Measurements from ENCODE around the gene AP1G2. TPM values are rescaled to one million over a fixed set of nuclear protein-coding genes. Genes with fewer than 3 reads are reported as not detected.
A peak's percentile ranks its signal among the peaks of the same experiment; 100 is the strongest.

AP1G2 gene
- total and polyA plus RNA-seq, 3 donors from 2014 or later = 33.6 to 83.4 (median 76.9) TPM

DNA sequence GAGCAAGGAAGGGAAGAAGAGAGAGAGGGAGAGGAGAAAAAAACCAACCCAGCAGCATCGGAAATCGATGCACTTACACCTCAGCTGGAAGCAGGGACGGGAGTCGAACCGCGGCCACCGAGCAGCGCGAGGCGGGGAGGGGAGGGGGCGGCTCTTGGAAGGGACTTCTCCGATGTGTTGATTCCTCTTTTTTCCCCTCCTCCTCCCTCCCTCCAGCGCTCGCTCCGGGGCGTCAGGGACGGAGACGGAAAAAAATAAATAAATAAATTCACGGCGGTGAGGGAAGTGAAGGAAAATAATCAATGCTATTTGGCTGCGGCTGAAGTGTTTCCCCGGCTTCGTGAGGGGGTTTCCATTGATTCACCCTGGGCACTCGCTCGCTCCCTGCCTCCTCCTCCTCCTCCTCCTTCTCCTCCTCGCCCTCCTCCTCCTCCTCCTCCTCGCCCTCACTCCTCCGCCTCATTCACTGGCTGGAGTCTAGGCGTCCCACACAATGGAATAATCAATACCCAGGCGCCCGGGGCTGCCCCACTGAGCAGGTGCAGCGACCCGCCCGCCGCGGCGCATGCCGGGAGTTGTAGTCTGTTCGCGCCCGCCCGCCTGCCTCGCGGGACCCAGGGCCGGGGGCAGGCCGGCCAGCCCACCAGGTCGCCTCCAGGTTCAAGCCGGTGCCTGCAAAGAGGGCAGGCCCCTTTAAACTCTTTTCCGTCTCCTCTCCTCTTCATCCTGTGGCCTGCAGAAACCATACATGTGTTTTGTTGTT, 16.1 kb downstream of the AP1G2 start, which contains the start of gene ZFHX2:
TSS of gene ZFHX2 (minus strand) at position 500 of the 763 bp plus-strand sequence. CDS start 16,440 bp downstream, outside the sequence.
- intact Hi-C loops (cut with DNase I; ENCODE audit: low total_unique reads) = no loop called here
- Histone ChIP-seq H3K9me3 (no peaks in the 10 kb centered on the region), H3K4me3 (peak within 1 kb of the TSS; percentile 53 to 60), H3K27ac (peak within 1 kb of the TSS in 1 of 2 donors; percentile 45), H3K36me3 (ENCODE audit: low read depth, missing control alignments) (no peaks in the 10 kb centered on the region), H3K4me1 (peaks cover 14% of the 10 kb centered on the region), H3K27me3 (no peaks in the 10 kb centered on the region)
- TF ChIP-seq, protein P1, sequence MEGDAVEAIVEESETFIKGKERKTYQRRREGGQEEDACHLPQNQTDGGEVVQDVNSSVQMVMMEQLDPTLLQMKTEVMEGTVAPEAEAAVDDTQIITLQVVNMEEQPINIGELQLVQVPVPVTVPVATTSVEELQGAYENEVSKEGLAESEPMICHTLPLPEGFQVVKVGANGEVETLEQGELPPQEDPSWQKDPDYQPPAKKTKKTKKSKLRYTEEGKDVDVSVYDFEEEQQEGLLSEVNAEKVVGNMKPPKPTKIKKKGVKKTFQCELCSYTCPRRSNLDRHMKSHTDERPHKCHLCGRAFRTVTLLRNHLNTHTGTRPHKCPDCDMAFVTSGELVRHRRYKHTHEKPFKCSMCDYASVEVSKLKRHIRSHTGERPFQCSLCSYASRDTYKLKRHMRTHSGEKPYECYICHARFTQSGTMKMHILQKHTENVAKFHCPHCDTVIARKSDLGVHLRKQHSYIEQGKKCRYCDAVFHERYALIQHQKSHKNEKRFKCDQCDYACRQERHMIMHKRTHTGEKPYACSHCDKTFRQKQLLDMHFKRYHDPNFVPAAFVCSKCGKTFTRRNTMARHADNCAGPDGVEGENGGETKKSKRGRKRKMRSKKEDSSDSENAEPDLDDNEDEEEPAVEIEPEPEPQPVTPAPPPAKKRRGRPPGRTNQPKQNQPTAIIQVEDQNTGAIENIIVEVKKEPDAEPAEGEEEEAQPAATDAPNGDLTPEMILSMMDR (IDR thresholded peaks at IDR 0.05) = no peak
- TF ChIP-seq POLR2A (IDR thresholded peaks at IDR 0.05) = no peak
- 0 to 1% methylated on average over 49 of the region's 49 CpGs for WGBS, 2 donors
- DNase-seq = peak; percentile 92

DNA sequence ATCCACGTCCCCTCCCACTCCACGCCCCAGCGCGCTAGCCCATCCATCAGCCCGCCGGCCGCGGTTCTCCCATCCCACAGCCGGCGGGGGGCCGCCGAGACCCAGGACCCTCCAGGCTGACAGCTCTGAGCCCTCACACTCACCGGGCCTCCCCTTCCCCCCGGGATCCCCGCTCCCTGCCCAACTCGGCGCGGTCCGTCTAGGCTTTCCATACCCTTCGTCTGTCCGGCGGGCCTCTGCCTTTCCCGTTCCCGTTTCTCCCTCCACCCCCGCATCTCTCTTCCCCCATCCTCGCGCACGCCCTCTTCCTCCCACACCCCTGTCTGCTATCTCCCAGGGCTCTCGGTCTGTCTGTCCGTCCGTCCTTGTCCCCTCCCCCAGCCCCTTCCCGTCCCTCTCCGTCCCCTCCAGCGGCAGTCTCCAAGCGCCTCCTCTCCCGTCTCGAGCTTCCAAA, 16.8 kb downstream of the AP1G2 start:
- intact Hi-C loops (cut with DNase I; ENCODE audit: low total_unique reads) = no loop called here
- TF ChIP-seq POLR2A (IDR thresholded peaks at IDR 0.05) = no peak
- TF ChIP-seq, protein P1 (IDR thresholded peaks at IDR 0.05) = no peak
- DNase-seq = no peak
- 0 to 1% methylated on average over 24 to 37 of the region's 37 CpGs for WGBS, 2 donors
- no peaks in the 10 kb centered on the region for H3K36me3 ChIP-seq (ENCODE audit: low read depth, missing control alignments)
- H3K9me3 ChIP-seq = no peaks in the 10 kb centered on the region
- no peaks in the 10 kb centered on the region for H3K27me3 ChIP-seq
- H3K27ac ChIP-seq = peak overlapping the region in 1 of 2 donors; percentile 45
- peak overlapping the region; percentile 53 to 60 for H3K4me3 ChIP-seq
- H3K4me1 ChIP-seq = peaks cover 14% of the 10 kb centered on the region

DNA sequence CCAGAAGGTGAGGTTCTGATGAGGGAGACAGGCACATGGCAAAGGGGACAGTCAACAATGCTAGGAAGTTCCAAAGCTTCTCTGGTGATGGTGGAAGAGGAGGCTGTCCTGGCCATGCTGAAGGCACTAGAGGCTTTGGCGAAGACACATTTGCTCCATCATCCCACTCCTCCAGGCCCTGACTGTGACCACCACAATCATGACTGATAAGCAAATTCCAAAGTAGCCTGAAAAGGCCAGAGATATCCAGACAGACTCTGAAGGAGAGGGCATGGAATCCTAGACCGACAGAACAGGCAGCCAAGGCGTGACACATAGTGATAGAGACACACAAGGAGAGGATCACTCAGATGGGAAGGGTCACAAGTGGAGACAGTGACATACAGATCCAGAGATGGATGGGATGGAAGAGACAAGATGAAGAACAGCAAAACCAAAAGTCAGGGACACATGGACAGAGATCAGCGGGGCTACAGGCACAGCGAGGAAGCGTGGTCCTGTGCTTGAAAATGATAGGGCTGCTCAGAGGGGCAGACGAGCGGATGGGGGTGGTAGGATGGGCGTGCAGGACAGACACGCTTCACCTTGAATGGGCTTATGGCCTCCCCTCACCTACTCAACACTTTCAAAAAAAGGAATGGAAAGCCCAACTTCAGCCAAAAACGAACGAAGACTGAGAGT, 17.3 kb downstream of the AP1G2 start:
- intact Hi-C loops (cut with DNase I; ENCODE audit: low total_unique reads) = no loop called here
- H3K36me3 ChIP-seq (ENCODE audit: low read depth, missing control alignments) = no peaks in the 10 kb centered on the region
- no peak overlapping the region for H3K27ac ChIP-seq
- H3K4me3 ChIP-seq = peak overlapping the region; percentile 53 to 60
- no peak for TF ChIP-seq POLR2A (IDR thresholded peaks at IDR 0.05)
- peaks cover 14% of the 10 kb centered on the region for H3K4me1 ChIP-seq
- 29 to 30% methylated on average over 12 of the region's 12 CpGs for WGBS, 2 donors
- H3K27me3 ChIP-seq = no peaks in the 10 kb centered on the region
- H3K9me3 ChIP-seq = no peaks in the 10 kb centered on the region
- DNase-seq = no peak

DNA sequence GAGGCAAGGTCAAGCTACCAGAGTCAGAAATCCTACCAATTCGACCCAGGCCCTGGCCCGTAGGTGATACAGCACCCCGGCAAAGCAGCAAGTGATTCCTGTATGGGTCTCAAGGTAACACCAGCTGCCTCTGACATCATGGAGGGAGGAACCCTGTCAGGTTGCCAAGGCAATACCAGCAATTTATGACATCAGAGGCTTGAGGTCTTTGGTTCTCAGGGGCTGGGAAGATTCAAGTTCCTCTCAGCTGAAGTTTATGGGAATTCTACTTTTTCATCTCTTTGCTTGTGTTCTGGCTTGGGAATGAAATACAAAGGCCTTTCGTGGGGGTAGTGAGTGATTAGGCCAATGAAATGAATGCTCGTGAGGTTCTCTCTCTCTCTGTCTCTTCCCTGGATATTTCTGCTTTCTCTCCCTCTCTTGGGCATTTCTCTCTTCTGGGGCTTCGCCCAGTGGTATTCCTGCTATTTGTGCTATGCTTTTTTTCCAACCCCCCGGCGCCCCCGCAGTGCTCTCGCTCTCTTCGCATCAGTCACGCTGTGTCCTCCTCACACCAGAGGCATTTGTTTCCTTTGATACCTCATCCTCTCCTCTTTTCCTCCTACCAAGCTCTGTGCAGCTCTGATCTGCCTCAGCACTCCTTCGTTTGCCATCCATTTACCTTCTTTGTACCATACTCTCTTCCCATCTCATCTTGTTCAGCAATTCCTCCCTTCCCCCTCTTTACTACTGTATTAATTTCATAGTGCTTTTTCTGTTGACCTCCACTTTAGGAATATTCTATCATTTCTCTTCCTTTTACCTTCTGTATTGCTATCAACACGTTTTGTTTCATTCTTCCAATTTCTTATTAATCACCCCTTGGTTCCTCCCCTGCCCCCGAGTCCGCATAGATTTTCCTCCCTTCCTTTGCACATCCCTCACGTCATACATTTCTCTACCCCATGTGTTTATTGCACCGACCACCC, 19.0 kb downstream of the AP1G2 start:
- TF ChIP-seq, protein P1 (IDR thresholded peaks at IDR 0.05) = no peak
- TF ChIP-seq POLR2A (IDR thresholded peaks at IDR 0.05) = no peak
- no peaks in the 10 kb centered on the region for H3K9me3 ChIP-seq
- WGBS, 2 donors = 65 to 68% methylated on average over 18 of the region's 18 CpGs
- H3K4me1 ChIP-seq = peaks cover 11% of the 10 kb centered on the region
- H3K27ac ChIP-seq = no peak overlapping the region
- DNase-seq = no peak
- H3K36me3 ChIP-seq (ENCODE audit: low read depth, missing control alignments) = no peaks in the 10 kb centered on the region
- H3K4me3 ChIP-seq = no peak overlapping the region
- H3K27me3 ChIP-seq = no peaks in the 10 kb centered on the region
- intact Hi-C loops (cut with DNase I; ENCODE audit: low total_unique reads) = loop anchor here (10.0 kb wide), 1 partner anchor 64 kb away; no protein-coding TSS in a partner anchor
